ENCODE results near the gene ICA1. TPM values are rescaled to one million over a fixed set of nuclear protein-coding genes. Genes with fewer than 3 reads are reported as not detected.

The ICA1 gene
- total RNA-seq, 1 experiment from 2014 or later: 28.8 TPM

DNA sequence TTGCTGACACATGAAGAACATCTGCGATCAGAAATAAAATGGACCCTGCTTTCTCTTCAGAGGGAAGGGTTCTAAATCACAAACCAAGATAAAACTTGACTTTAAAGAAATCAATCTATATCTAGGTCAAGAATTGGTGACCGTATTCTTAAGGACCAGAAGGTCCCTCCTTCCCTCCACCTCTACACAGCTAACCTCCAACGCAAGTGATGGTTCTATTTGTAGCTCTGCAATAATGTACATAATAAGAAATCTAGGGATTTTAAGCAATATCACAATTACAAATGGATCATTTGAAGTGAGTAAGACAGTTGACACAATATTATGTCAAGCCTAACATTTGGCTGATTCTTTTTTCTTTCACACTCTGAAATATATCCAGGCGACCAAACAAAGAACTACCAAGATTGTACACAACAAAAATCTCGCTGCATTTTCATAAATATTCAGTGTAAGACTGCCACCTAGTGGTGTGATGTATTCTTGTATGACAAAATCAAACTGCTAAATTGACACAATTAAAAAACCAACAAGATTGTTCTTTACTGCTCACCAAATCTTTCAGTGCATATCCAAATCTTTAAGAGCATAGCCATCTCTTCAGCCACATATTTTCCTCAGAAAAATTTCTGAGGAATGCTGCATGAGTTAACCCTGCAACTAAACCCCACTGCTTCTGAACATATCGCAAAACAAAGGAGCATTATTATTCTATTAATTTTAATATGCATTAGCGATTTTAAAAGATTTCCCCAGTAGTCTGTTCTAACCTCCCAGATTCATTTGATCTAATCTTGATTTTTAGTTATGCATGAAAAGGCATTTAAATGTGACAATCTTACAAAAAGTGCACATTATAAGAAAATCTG lies 44.5 kb downstream of the ICA1 start:
- no peaks in the 10 kb centered on the region; a peak in 1 of 5 replicates for H3K9me3 Mint-ChIP-seq
- Histone ChIP-seq H3K4me1 (ENCODE audit: insufficient read depth, low read length) (peaks cover 4% of the 10 kb centered on the region; the same call in 1 of the 2 replicates), H2BK5ac (ENCODE audit: insufficient read length, low read length) (no peak overlapping the region), H4K5ac (ENCODE audit: insufficient read length, low read depth, low read length) (no peak overlapping the region), H3K56ac (ENCODE audit: insufficient read length, low read depth, low read length) (no peak overlapping the region), H3K27ac (ENCODE audit: insufficient read length, low read depth, low read length) (no peak overlapping the region), H2AK5ac (ENCODE audit: insufficient read length, low read length) (no peak overlapping the region), H3K9ac (ENCODE audit: extremely low read depth, insufficient read length, low read length) (no peak overlapping the region), H3K23me2 (ENCODE audit: insufficient read length, low read depth, low read length, poor library complexity, severe bottlenecking) (no peaks in the 10 kb centered on the region), H3K79me1 (ENCODE audit: insufficient read depth, low read depth, low read length, poor library complexity, severe bottlenecking) (no peaks in the 10 kb centered on the region), H3K4me2 (ENCODE audit: insufficient read depth, insufficient read length, low read length) (no peak overlapping the region), H2BK120ac (ENCODE audit: low read depth, low read length, poor library complexity, severe bottlenecking) (no peak overlapping the region), H3K23ac (ENCODE audit: insufficient read length, low read depth, low read length) (no peak overlapping the region), H3K18ac (ENCODE audit: insufficient read length, low read depth, low read length) (no peak overlapping the region), H4K8ac (replicated peaks; ENCODE audit: insufficient read length, low read depth, low read length) (no peak overlapping the region), H4K20me1 (ENCODE audit: control insufficient read depth, insufficient read depth, insufficient read length) (no peaks in the 10 kb centered on the region), H2AFZ (ENCODE audit: low read length) (no peak overlapping the region), H3K27me3 (ENCODE audit: insufficient read depth, low read length) (no peaks in the 10 kb centered on the region), H3K9me3 (ENCODE audit: control insufficient read depth, low read depth, low read length) (no peaks in the 10 kb centered on the region), H3K14ac (ENCODE audit: insufficient read depth, low read length) (no peak overlapping the region), H3K79me2 (ENCODE audit: insufficient read depth, low read length) (no peaks in the 10 kb centered on the region), H2BK15ac (ENCODE audit: low read depth, low read length) (no peak overlapping the region), H2BK20ac (ENCODE audit: low read depth, low read length, poor library complexity, severe bottlenecking) (no peak overlapping the region), H3K4ac (ENCODE audit: low read depth, low read length) (no peak overlapping the region), H2BK12ac (ENCODE audit: insufficient read length, low read depth, low read length) (no peak overlapping the region), H4K91ac (ENCODE audit: insufficient read length, low read depth, low read length) (no peak overlapping the region), H3T11ph (ENCODE audit: low read length) (no peak overlapping the region)
- H3K4me3 Mint-ChIP-seq: no peak overlapping the region
- H3K27me3 Mint-ChIP-seq (ENCODE audit: low read depth): no peaks in the 10 kb centered on the region
- peak overlapping the region in 1 of 3 experiments; percentile 55; a peak in 2 of 7 replicates for H3K27ac Mint-ChIP-seq
- no CpG with 5 or more reads among the region's 7 CpGs for WGBS (ENCODE audit: extremely low coverage, insufficient read length, low lambda C conversion rate)
- H3K36me3 Mint-ChIP-seq (ENCODE audit: insufficient read depth in 1 of 3, low read depth in 3 of 3): peaks cover 0 to 16% (median 0%) of the 10 kb centered on the region in 3 experiments; a peak in 4 of 7 replicates
- H3K4me1 Mint-ChIP-seq: peaks cover 45 to 46% of the 10 kb centered on the region in 2 experiments
- TF ChIP-seq, protein P1, sequence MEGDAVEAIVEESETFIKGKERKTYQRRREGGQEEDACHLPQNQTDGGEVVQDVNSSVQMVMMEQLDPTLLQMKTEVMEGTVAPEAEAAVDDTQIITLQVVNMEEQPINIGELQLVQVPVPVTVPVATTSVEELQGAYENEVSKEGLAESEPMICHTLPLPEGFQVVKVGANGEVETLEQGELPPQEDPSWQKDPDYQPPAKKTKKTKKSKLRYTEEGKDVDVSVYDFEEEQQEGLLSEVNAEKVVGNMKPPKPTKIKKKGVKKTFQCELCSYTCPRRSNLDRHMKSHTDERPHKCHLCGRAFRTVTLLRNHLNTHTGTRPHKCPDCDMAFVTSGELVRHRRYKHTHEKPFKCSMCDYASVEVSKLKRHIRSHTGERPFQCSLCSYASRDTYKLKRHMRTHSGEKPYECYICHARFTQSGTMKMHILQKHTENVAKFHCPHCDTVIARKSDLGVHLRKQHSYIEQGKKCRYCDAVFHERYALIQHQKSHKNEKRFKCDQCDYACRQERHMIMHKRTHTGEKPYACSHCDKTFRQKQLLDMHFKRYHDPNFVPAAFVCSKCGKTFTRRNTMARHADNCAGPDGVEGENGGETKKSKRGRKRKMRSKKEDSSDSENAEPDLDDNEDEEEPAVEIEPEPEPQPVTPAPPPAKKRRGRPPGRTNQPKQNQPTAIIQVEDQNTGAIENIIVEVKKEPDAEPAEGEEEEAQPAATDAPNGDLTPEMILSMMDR (conservative IDR thresholded peaks at IDR 0.05): peak; percentile 82
- DNase-seq: no peak

All from H9 (cell line).